ENCODE results near the gene DPCD. TPM values are rescaled to one million over a fixed set of nuclear protein-coding genes. Genes with fewer than 3 reads are reported as not detected.

The DPCD gene
- total RNA-seq, 4 donors from 2014 or later: 12.2 to 16.0 (median 13.5) TPM

DNA sequence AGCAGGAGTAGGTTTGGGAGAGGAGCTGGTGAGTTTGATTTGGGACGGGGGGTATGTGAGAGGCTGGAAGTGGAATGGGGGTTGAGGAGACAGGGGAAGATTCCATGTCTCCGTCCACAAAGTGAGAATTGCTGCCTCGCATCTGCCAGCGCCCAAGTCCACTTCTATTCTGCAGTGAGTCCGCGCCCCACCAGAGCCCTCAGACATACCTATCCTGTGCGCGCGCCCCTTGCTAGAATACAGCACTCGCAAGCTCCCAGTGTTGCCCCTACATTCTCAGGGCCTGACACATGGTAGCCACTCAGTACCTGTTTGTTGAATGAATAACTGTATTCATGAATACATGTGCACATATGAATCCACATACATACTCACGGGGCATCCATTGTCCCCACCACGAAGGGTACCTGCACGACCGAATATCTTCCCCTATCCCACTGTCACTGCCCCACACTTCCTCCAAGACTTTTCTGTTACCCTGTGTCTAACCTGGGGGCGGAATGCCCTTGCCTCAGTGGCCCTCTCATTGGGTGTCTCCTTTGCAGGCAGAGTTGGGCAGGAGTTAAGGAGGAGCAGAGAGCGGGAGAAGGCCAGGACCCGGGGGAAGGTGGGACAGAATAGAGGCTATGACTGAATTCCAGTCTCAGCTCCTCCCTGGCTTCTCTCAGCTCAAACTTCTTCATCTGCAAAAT is 19.9 kb upstream of the DPCD start:
- TF ChIP-seq CTCF (IDR thresholded peaks at IDR 0.05; ENCODE audit: low read depth): no peak

GRCh38 chr10:101569323-101569621 is 18.8 kb upstream of the DPCD start:
- TF ChIP-seq CTCF (IDR thresholded peaks at IDR 0.05; ENCODE audit: low read depth): no peak

DNA sequence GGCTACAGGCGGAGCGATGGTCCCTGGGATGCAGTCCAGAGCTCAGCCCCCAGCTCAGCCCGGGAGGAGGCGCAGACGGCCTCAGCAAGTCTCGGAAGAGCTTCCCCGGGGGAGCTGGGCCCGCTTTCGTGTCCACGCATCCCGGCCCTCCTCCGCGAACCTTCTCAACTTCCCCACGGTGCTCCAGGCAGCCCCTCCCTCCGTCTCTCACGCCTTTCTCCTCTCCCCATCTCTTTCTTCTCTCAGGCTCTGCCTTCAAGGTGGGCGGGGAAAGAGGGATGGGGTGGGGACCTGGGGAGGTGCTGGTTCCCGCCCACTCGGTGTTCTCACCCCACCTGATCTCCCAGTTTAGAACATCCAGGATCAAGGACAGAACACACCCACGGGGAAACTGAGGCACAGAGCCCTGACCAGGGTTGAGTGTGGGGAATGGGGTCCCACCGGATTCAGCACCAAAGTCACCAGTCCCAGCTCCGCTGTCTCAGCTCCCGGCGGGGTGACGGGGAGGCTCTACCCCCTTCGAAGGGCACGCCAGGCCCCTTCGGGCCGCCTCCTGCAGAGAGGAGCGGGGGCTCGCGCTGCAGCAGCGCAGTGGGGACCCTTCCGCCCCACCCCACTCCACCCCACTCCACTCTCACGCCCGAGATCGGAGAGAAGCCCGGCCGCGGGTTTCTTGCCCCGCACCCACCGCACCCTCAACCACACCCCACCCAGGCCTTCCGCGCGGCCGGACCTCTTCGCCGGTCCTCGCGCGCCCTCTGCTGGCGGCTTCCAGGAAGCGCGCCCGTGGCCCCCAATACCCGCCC is 18.3 kb upstream of the DPCD start:
- TF ChIP-seq CTCF (IDR thresholded peaks at IDR 0.05; ENCODE audit: low read depth): no peak

DNA sequence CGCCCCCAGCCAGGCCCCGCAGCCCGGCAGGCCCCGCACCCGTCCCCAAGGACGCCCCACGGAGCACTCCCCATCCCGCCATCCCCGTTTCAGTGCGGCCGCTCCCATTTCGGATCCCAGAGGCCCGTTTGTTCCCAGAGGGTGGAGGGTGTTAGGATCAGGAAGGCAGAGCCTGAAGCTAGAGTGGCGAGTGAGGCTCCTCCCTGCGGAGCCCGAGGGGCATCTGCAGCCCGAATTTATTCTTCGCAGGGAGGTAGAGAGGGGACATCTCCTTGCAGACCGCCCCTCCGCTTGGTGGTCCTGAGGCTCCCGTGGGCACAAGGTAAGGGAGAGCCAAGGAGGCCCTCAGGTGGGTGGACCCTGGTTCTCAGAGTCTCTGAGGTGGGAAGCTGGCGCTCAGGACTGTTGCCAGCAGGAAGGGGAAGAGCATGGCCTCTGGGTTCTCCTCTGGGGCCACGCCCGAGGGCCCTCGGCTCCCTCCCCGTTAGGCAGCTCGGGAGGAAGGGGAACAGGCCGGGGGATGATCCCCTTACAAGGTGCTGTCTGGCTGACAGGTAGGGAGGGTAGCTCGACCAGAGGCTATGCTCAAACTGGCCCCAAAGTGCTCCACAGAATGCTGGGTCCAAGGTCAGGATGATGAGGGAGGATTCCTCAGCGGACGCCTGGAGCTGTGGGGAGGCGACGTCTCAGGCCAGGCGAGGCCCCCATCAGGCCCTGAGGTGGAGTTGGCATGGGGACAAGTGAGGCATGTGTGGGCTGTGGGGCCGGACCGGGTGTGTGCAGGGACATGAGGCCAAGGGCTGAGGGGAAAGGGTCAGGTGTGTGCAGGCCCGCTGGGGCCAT is 17.5 kb upstream of the DPCD start:
- no peak for TF ChIP-seq CTCF (IDR thresholded peaks at IDR 0.05; ENCODE audit: low read depth)

DNA sequence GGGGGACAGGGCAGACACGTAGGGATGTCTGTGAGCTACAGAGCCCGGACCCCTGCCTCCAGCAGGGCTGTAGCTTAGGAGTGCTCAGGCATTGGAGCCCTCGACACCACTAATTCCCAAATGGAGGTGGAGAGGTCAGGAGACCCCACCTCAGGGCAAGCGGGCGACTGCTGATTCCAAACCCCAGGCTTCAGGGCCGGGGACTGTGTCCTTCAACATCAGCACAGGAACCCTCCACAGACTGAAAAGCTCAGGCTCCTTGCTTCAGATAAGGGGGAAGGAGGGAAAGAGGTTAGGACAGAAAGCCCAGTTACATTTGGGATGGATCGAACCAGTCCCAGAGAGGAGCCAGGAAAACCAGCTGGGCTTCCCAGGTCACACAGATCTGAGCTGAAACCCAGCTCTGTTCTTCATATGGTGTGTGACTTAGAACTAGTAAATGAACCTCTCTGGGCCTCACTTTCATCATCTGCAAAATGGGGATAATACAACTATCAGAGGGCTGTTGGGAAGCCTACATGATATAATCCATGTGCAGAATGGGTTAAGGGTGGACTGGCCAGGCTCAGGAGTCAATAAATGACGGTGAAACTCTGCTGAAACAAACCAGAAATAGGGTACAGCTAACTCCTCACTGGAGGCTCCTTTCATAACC is 16.7 kb upstream of the DPCD start:
- no peak for TF ChIP-seq CTCF (IDR thresholded peaks at IDR 0.05; ENCODE audit: low read depth)

- no peak for TF ChIP-seq CTCF (IDR thresholded peaks at IDR 0.05; ENCODE audit: low read depth)
Measured at GRCh38 chr10:101572126-101572525, 16.0 kb upstream of the DPCD start.
